Right cardiac atrium (tissue), 5 donors: ENCODE measurements around the gene MOB4. TPM values are rescaled to one million over a fixed set of nuclear protein-coding genes. Genes with fewer than 3 reads are reported as not detected.

ENCODE experiments used
- ATAC-seq, 2 donors: fragments of 200-7000 bp; cut with Tn5 transposase; one replicate each; pipeline versions ENCODE4 v1.8.0 to v1.9.1; 2020; ENCODE audit warnings: moderate library complexity in 2 of 2, mild to moderate bottlenecking in 1 of 2
- DNase-seq, 3 donors: peaks; one replicate each; pipeline ENCODE4 v3.0.0-alpha.2; 2020
- H3K27ac ChIP-seq: one replicate; pipeline ENCODE4 v1.5.1; 2013; ENCODE audit warnings: mild to moderate bottlenecking, low read length, control low read depth, moderate library complexity
- H3K27me3 ChIP-seq: one replicate; pipeline ENCODE4 v1.6.1; 2013; ENCODE audit not compliant: control insufficient read depth, insufficient read depth
- H3K4me1 ChIP-seq: one replicate; pipeline ENCODE4 v1.6.1; 2013; ENCODE audit warnings: low read length; ENCODE audit not compliant: control insufficient read depth, insufficient read depth
- H3K4me3 ChIP-seq: one replicate; pipeline ENCODE4 v1.5.1; 2013; ENCODE audit warnings: low read length, control low read depth
- H3K9me3 ChIP-seq: one replicate; pipeline ENCODE4 v1.6.1; 2013; ENCODE audit warnings: low read length; ENCODE audit not compliant: control insufficient read depth
- WGBS: extraction: QIAGEN DNeasy Blood & Tissue Kit; methylation state at CpG from one replicate; pipeline ENCODE4 v1.1.7; 2013; 5-methylcytosine and 5-hydroxymethylcytosine counted together
- intact Hi-C, 4 donors: fragments of 100-400 bp; cut with DNase I; formaldehyde crosslinking; loops; one replicate each; pipeline versions ENCODE4 v1.11.0 to v1.14.0; 2022 to 2023
- polyA plus RNA-seq: library from polyadenylated mRNA; stranded (reverse); fragments of 200-250 nt; gene quantifications from one replicate; pipeline ENCODE4 v1.2.3, GENCODE V29; 2013
- total RNA-seq, 4 donors: library from RNA; stranded (reverse); fragmentation: NEBNext Ultra II Directional; extraction: Animal tissue kit (Norgen Biotek cat#: 25700); gene quantifications; one replicate each; pipeline ENCODE4 v1.2.1, GENCODE V29; 2021
- donor health status: healthy with polysubstance abuse.
- donor health status: DM: no; HTN: yes; CAD: no.
- donor health status: DM: no; HTN: no; CAD: no.
- donor health status: DM: no; HTN: yes; CAD: no; lungs with severe emphysema.
- donor health status: DM: yes; HTN: yes; CAD: no.

MOB4 gene
- total and polyA plus RNA-seq, 5 donors, result 28.7 to 39.3 (median 34.1) TPM

DNA sequence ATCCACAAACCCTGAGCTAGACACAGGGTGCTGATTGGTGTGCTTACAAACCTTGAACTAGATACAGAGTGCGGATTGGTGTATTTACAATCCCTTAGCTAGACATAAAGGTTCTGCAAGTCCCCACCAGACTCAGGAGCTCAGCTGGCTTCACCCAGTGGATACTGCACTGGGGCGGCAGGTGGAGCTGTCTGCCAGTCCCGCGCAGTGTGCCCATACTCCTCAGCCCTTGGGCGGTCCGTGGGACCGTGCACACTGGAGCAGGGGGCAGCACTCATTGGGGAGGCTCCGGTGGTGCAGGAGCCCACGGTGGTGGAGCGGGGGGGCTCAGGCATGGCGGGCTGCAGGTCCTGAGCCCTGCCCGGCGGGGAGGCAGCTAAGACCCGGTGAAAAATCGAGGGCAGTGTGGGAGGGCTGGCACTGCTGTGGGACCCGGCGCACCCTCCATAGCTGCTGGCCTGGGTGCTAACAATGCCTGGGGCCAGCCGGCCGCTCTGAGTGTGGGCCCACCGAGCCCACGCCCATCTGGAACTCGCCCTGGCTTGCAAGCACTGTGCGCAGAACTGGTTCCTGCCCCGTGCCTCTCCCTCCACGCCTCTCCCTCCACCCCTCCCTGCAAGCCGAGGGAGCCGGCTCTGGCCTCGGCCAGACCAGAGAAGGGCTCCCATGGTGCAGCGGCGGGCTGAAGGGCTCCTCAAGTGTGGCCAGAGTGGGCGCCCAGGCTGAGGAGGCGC is 75.6 kb downstream of the MOB4 start:
- intact Hi-C loops, result no loop called here
- ATAC-seq, result no peak
- no peaks in the 10 kb centered on the region for H3K27me3 ChIP-seq
- H3K4me3 ChIP-seq, result no peak overlapping the region
- peak in 1 of 3 donors; percentile 46 for DNase-seq
- 95% methylated on average over 32 of the region's 32 CpGs for WGBS
- no peaks in the 10 kb centered on the region for H3K4me1 ChIP-seq
- H3K9me3 ChIP-seq, result no peaks in the 10 kb centered on the region
- no peak overlapping the region for H3K27ac ChIP-seq

- Histone ChIP-seq H3K4me1 (no peaks in the 10 kb centered on the region), H3K4me3 (no peak overlapping the region), H3K9me3 (no peaks in the 10 kb centered on the region), H3K27me3 (no peaks in the 10 kb centered on the region), H3K27ac (no peak overlapping the region)
- ATAC-seq (peak in 1 of 2 donors; percentile 55), DNase-seq (no peak)
- intact Hi-C loops, result no loop called here
- 38% methylated on average over 1 of the region's 1 CpG for WGBS
Observed at GRCh38 chr2:197596766-197597165, 80.9 kb downstream of the MOB4 start.

GRCh38 chr2:197597166-197597565 is 81.3 kb downstream of the MOB4 start:
- no peak overlapping the region for H3K4me3 ChIP-seq
- 60% methylated on average over 4 of the region's 4 CpGs for WGBS
- H3K4me1 ChIP-seq, result no peaks in the 10 kb centered on the region
- DNase-seq (no peak), ATAC-seq (peak in 1 of 2 donors; percentile 29)
- H3K27ac ChIP-seq, result no peak overlapping the region
- H3K9me3 ChIP-seq, result no peaks in the 10 kb centered on the region
- intact Hi-C loops, result no loop called here
- no peaks in the 10 kb centered on the region for H3K27me3 ChIP-seq

GRCh38 chr2:197598450-197598849 is 82.6 kb downstream of the MOB4 start:
- no peaks in the 10 kb centered on the region for H3K9me3 ChIP-seq
- H3K27me3 ChIP-seq, result no peaks in the 10 kb centered on the region
- H3K4me1 ChIP-seq, result no peaks in the 10 kb centered on the region
- no peak for ATAC-seq
- no peak for DNase-seq
- intact Hi-C loops, result no loop called here
- no peak overlapping the region for H3K4me3 ChIP-seq
- no peak overlapping the region for H3K27ac ChIP-seq
- 97% methylated on average over 5 of the region's 5 CpGs for WGBS

- Histone ChIP-seq H3K4me1 (no peaks in the 10 kb centered on the region), H3K27me3 (no peaks in the 10 kb centered on the region), H3K27ac (no peak overlapping the region), H3K9me3 (no peaks in the 10 kb centered on the region), H3K4me3 (no peak overlapping the region)
- peak in 1 of 3 donors; percentile 39 for DNase-seq
- intact Hi-C loops, result no loop called here
- WGBS, result 57% methylated on average over 11 of the region's 11 CpGs
- ATAC-seq, result peak; percentile 56 to 61
Observed at GRCh38 chr2:197599285-197599965, 83.6 kb downstream of the MOB4 start.

- WGBS, result 95% methylated on average over 5 of the region's 5 CpGs
- Histone ChIP-seq H3K4me1 (no peaks in the 10 kb centered on the region), H3K4me3 (no peak overlapping the region), H3K9me3 (no peaks in the 10 kb centered on the region), H3K27me3 (no peaks in the 10 kb centered on the region), H3K27ac (no peak overlapping the region)
- intact Hi-C loops, result no loop called here
- ATAC-seq (no peak), DNase-seq (no peak)
Observed at GRCh38 chr2:197600306-197600705, 84.4 kb downstream of the MOB4 start.

DNA sequence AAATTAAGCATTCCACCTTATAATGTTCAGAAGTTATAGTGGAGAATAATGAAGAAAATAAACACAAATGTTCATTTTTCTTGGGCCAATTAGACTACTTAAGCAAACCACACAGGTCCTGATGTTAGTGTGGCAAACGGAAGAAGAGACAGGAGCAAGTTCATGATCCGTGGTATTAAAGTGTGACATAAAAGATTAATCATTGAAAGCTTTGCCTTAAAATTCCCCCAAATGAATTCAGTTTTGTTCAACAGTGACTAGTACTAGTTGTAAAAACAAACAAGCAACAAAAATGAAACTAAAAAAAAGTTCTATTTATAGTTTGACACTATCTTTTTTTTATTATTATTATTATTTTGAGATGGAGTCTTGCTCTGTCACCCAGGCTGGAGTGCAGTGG is 85.9 kb downstream of the MOB4 start:
- Histone ChIP-seq H3K9me3 (no peaks in the 10 kb centered on the region), H3K4me1 (no peaks in the 10 kb centered on the region), H3K4me3 (no peak overlapping the region), H3K27ac (no peak overlapping the region), H3K27me3 (no peaks in the 10 kb centered on the region)
- intact Hi-C loops, result no loop called here
- 82% methylated on average over 2 of the region's 2 CpGs for WGBS
- ATAC-seq (no peak), DNase-seq (no peak)

Other genes starting within 250 kb of the MOB4 start
- gene ANKRD44, start 205.3 kb upstream of the MOB4 start, total RNA-seq, result 10 to 100 TPM; 13.9 to 18.8 (median 14.5) TPM
- 4.8 TPM for gene ANKRD44, start 205.3 kb upstream of the MOB4 start, polyA plus RNA-seq
- 100 to 1,000 TPM; 148 to 182 (median 165) TPM for gene SF3B1, start 81.0 kb upstream of the MOB4 start, total RNA-seq
- gene SF3B1, start 81.0 kb upstream of the MOB4 start, polyA plus RNA-seq, result 166 TPM
- 10 to 100 TPM; 24.8 to 37.0 (median 29.6) TPM for gene COQ10B, start 62.5 kb upstream of the MOB4 start, total RNA-seq
- gene COQ10B, start 62.5 kb upstream of the MOB4 start, polyA plus RNA-seq, result 29.3 TPM
- gene HSPD1, start 16.2 kb upstream of the MOB4 start, total RNA-seq, result 100 to 1,000 TPM; 111 to 182 (median 159) TPM
- 174 TPM for gene HSPD1, start 16.2 kb upstream of the MOB4 start, polyA plus RNA-seq
- 100 to 1,000 TPM in 3 of 4 donors, 10 to 100 TPM in 1; 96.3 to 156 (median 128) TPM for gene HSPE1, start 15.7 kb upstream of the MOB4 start, total RNA-seq
- gene HSPE1, start 15.7 kb upstream of the MOB4 start, polyA plus RNA-seq, result 253 TPM
- gene RFTN2, start 159.5 kb downstream of the MOB4 start, total RNA-seq, result 1 to 10 TPM; 3.0 to 9.8 (median 9.2) TPM
- gene RFTN2, start 159.5 kb downstream of the MOB4 start, polyA plus RNA-seq, result 3.1 TPM
- 1 to 10 TPM; 4.6 to 7.7 (median 5.6) TPM for gene MARS2, start 189.3 kb downstream of the MOB4 start, total RNA-seq
- 3.2 TPM for gene MARS2, start 189.3 kb downstream of the MOB4 start, polyA plus RNA-seq